NT2/D1 (cell line): ENCODE measurements around the gene ABCB11.
"Not testable (repeated sequence)": the region's sequence is repeated elsewhere in the genome, so short reads cannot be mapped to it uniquely, and the experiment has no call there.

ENCODE experiments used
- DNase-seq: peaks from one replicate; pipeline ENCODE4 v3.0.0-alpha.2; 2011; ENCODE audit warnings: low read depth, low spot score
- H3K27me3 ChIP-seq: 2 replicates; pipeline ENCODE4 v1.6.0; 2011; ENCODE audit warnings: mild to moderate bottlenecking; ENCODE audit not compliant: insufficient read length, insufficient read depth
- H3K36me3 ChIP-seq: 2 replicates; pipeline ENCODE4 v1.6.1; 2011; ENCODE audit warnings: mild to moderate bottlenecking, low read length, mixed read lengths; ENCODE audit not compliant: insufficient read depth, insufficient read length
- H3K4me1 ChIP-seq: 2 replicates; pipeline ENCODE4 v1.5.1; 2011; ENCODE audit not compliant: insufficient read depth, insufficient read length
- H3K4me3 ChIP-seq: 2 replicates; pipeline ENCODE4 v1.5.1; 2011; ENCODE audit warnings: low read depth; ENCODE audit not compliant: insufficient read length
- H3K9ac ChIP-seq: 2 replicates; pipeline ENCODE4 v1.6.0; 2011; ENCODE audit warnings: low read depth; ENCODE audit not compliant: insufficient read length
- H3K9me3 ChIP-seq: 2 replicates; pipeline ENCODE4 v1.5.1; 2011; ENCODE audit warnings: mild to moderate bottlenecking, low read length; ENCODE audit not compliant: insufficient read depth
- SUZ12 ChIP-seq: IDR thresholded peaks from 2 replicates; pipeline ENCODE4 v1.6.1; 2011; ENCODE audit not compliant: insufficient read length, insufficient read depth; ENCODE audit errors: extremely low read depth
- YY1 ChIP-seq: IDR thresholded peaks from 2 replicates; pipeline ENCODE4 v1.6.1; 2011; ENCODE audit not compliant: insufficient read length, insufficient read depth
- ZNF274 ChIP-seq: IDR thresholded peaks from 2 replicates; pipeline ENCODE4 v1.6.1; 2011; ENCODE audit warnings: mild to moderate bottlenecking, low read depth, low read length

The ABCB11 gene

GRCh38 chr2:169012812-169013627, 18.1 kb downstream of the ABCB11 start:
- TF ChIP-seq SUZ12 (no peak), ZNF274 (no peak), YY1 (no peak)
- no peaks in the 10 kb centered on the region for H3K27me3 ChIP-seq
- H3K4me3 ChIP-seq: no peak overlapping the region
- no peaks in the 10 kb centered on the region for H3K36me3 ChIP-seq
- no peak overlapping the region for H3K9ac ChIP-seq
- DNase-seq: no peak
- no peaks in the 10 kb centered on the region for H3K9me3 ChIP-seq
- H3K4me1 ChIP-seq: no peaks in the 10 kb centered on the region

GRCh38 chr2:169012191-169012792, 18.8 kb downstream of the ABCB11 start:
- H3K9ac ChIP-seq: not testable (repeated sequence)

GRCh38 chr2:169011698-169012097, 19.4 kb downstream of the ABCB11 start:
- Histone ChIP-seq H3K4me3 (no peak overlapping the region), H3K9me3 (no peaks in the 10 kb centered on the region), H3K9ac (no peak overlapping the region), H3K36me3 (no peaks in the 10 kb centered on the region), H3K27me3 (no peaks in the 10 kb centered on the region), H3K4me1 (no peaks in the 10 kb centered on the region)
- TF ChIP-seq YY1: no peak
- no peak for TF ChIP-seq ZNF274
- TF ChIP-seq SUZ12: no peak
- DNase-seq: no peak

More at GRCh38 chr2:169012191-169012792, 18.8 kb downstream of the ABCB11 start:
- not testable (repeated sequence) for H3K27me3 ChIP-seq, H3K36me3 ChIP-seq, H3K4me1 ChIP-seq, H3K4me3 ChIP-seq, H3K9me3 ChIP-seq, DNase-seq

- no peaks in the 10 kb centered on the region for H3K4me1 ChIP-seq
Measured at GRCh38 chr2:169010633-169011460, 20.3 kb downstream of the ABCB11 start.

GRCh38 chr2:169009865-169010579, 21.1 kb downstream of the ABCB11 start:
- no peaks in the 10 kb centered on the region for H3K9me3 ChIP-seq
- H3K4me3 ChIP-seq: no peak overlapping the region
- no peak overlapping the region for H3K9ac ChIP-seq
- no peak for DNase-seq
- no peak for TF ChIP-seq SUZ12
- H3K27me3 ChIP-seq: no peaks in the 10 kb centered on the region
- no peaks in the 10 kb centered on the region for H3K4me1 ChIP-seq
- H3K36me3 ChIP-seq: no peaks in the 10 kb centered on the region

More at GRCh38 chr2:169010633-169011460, 20.3 kb downstream of the ABCB11 start:
- H3K27me3 ChIP-seq: no peaks in the 10 kb centered on the region
- no peaks in the 10 kb centered on the region for H3K9me3 ChIP-seq
- DNase-seq: no peak
- no peak overlapping the region for H3K9ac ChIP-seq
- H3K36me3 ChIP-seq: no peaks in the 10 kb centered on the region
- TF ChIP-seq ZNF274 (no peak), SUZ12 (no peak), YY1 (no peak)
- no peak overlapping the region for H3K4me3 ChIP-seq

GRCh38 chr2:169007941-169008340, 23.2 kb downstream of the ABCB11 start:
- TF ChIP-seq YY1 (no peak), SUZ12 (no peak), ZNF274 (no peak)
- DNase-seq: no peak
- Histone ChIP-seq H3K4me3 (no peak overlapping the region), H3K36me3 (no peaks in the 10 kb centered on the region), H3K9ac (no peak overlapping the region), H3K9me3 (no peaks in the 10 kb centered on the region; the same call in 1 of the 2 replicates), H3K27me3 (no peaks in the 10 kb centered on the region), H3K4me1 (no peaks in the 10 kb centered on the region)

- no peak overlapping the region for H3K4me3 ChIP-seq
- no peaks in the 10 kb centered on the region for H3K4me1 ChIP-seq
- no peak for TF ChIP-seq ZNF274
- TF ChIP-seq YY1: no peak
- DNase-seq: no peak
- H3K9me3 ChIP-seq: no peaks in the 10 kb centered on the region; the same call in 1 of the 2 replicates
- no peaks in the 10 kb centered on the region for H3K36me3 ChIP-seq
- no peak overlapping the region for H3K9ac ChIP-seq
- H3K27me3 ChIP-seq: no peaks in the 10 kb centered on the region
Measured at GRCh38 chr2:169007356-169007755, 23.8 kb downstream of the ABCB11 start.
